CD14-positive monocyte (primary cell): ENCODE data around the gene MTUS2. TPM values are rescaled to one million over a fixed set of nuclear protein-coding genes. Genes with fewer than 3 reads are reported as not detected.

Source experiments
- DNase-seq, 3 donors: peaks; one replicate each; pipeline ENCODE4 v3.0.0-alpha.2; 2011 to 2022
- H2AFZ ChIP-seq: 2 replicates; pipeline ENCODE4 v1.6.0; 2012; ENCODE audit warnings: mild to moderate bottlenecking, low read depth, low read length, inconsistent platforms; ENCODE audit not compliant: insufficient read depth, poor library complexity, severe bottlenecking
- H3K27ac ChIP-seq, 2 donors: 1 replicate in 1 of 2; 2 replicates in 1 of 2; pipeline ENCODE4 v1.5.1; 2012 to 2013; ENCODE audit warnings: low read length in 2 of 2, control low read depth in 1 of 2, inconsistent platforms in 1 of 2, low read depth in 1 of 2, mild to moderate bottlenecking in 1 of 2
- H3K27me3 ChIP-seq, 2 donors: one replicate each; pipeline versions ENCODE4 v1.6.0 to v1.6.1; 2011 to 2013; ENCODE audit warnings: low read length in 2 of 2; ENCODE audit not compliant: control insufficient read depth in 2 of 2, insufficient read depth in 2 of 2
- H3K36me3 ChIP-seq, 2 donors: replicated peaks in 1 of 2; 1 replicate in 1 of 2; 2 replicates in 1 of 2; pipeline versions ENCODE4 v1.5.1 to v1.6.1; 2012 to 2013; ENCODE audit warnings: low read length in 2 of 2, control low read depth in 1 of 2, inconsistent platforms in 1 of 2, mild to moderate bottlenecking in 1 of 2; ENCODE audit not compliant: insufficient read depth in 2 of 2, control insufficient read depth in 1 of 2
- H3K4me1 ChIP-seq, 2 donors: 1 replicate in 1 of 2; 2 replicates in 1 of 2; pipeline versions ENCODE4 v1.5.1 to v1.6.1; 2012 to 2013; ENCODE audit warnings: low read length in 2 of 2, control low read depth in 1 of 2, inconsistent platforms in 1 of 2, mild to moderate bottlenecking in 1 of 2, moderate library complexity in 1 of 2; ENCODE audit not compliant: insufficient read depth in 2 of 2, control insufficient read depth in 1 of 2
- H3K4me2 ChIP-seq: replicated peaks from 2 replicates; pipeline ENCODE3; 2012; ENCODE audit warnings: low read length, moderate library complexity, mild to moderate bottlenecking; ENCODE audit not compliant: poor library complexity, severe bottlenecking; ENCODE audit errors: extremely low read depth
- H3K4me3 ChIP-seq, 3 experiments: fragments of 200-600 bp in 1 of 3; sonication (generic) in 1 of 3; replicated peaks in 1 of 3; 1 replicate in 2 of 3; 2 replicates in 1 of 3; pipeline ENCODE4 v1.5.1; 2011 to 2013; ENCODE audit warnings: low read length in 3 of 3, mild to moderate bottlenecking in 3 of 3, control low read depth in 2 of 3, low read depth in 2 of 3, inconsistent platforms in 1 of 3, moderate library complexity in 1 of 3
- H3K79me2 ChIP-seq: 2 replicates; pipeline ENCODE4 v1.6.0; 2012; ENCODE audit warnings: mild to moderate bottlenecking, control low read depth, inconsistent platforms, low read length, moderate library complexity; ENCODE audit not compliant: insufficient read depth
- H3K9ac ChIP-seq: 2 replicates; pipeline ENCODE4 v1.6.0; 2017; ENCODE audit warnings: low read length, mild to moderate bottlenecking; ENCODE audit not compliant: insufficient read depth, poor library complexity, severe bottlenecking
- H3K9me3 ChIP-seq, 2 donors: replicated peaks in 1 of 2; 1 replicate in 1 of 2; 2 replicates in 1 of 2; pipeline versions ENCODE4 v1.5.1 to v1.6.1; 2012 to 2013; ENCODE audit warnings: low read length in 2 of 2, control low read depth in 1 of 2; ENCODE audit not compliant: control insufficient read depth in 1 of 2, insufficient read depth in 1 of 2
- H4K20me1 ChIP-seq: 2 replicates; pipeline ENCODE4 v1.6.0; 2012; ENCODE audit warnings: mild to moderate bottlenecking, low read length, control low read depth, moderate library complexity; ENCODE audit not compliant: insufficient read depth
- H3K27ac Mint-ChIP-seq, 7 donors: one replicate each; pipeline ENCODE4 v1.8.0; 2020; ENCODE audit warnings: mild to moderate bottlenecking in 7 of 7, mixed read lengths in 7 of 7, moderate library complexity in 6 of 7, inconsistent platforms in 2 of 7
- H3K27me3 Mint-ChIP-seq, 3 donors: one replicate each; pipeline ENCODE4 v1.8.0; 2021 to 2022; ENCODE audit warnings: low read depth in 3 of 3, mild to moderate bottlenecking in 3 of 3, mixed read lengths in 3 of 3, moderate library complexity in 3 of 3, inconsistent platforms in 1 of 3
- H3K36me3 Mint-ChIP-seq, 2 donors: one replicate each; pipeline ENCODE4 v1.8.0; 2020; ENCODE audit warnings: mixed read lengths in 2 of 2, inconsistent platforms in 1 of 2, mild to moderate bottlenecking in 1 of 2
- H3K4me1 Mint-ChIP-seq: one replicate; pipeline ENCODE4 v1.8.0; 2020; ENCODE audit warnings: mild to moderate bottlenecking, mixed read lengths
- H3K4me3 Mint-ChIP-seq, 2 donors: one replicate each; pipeline ENCODE4 v1.8.0; 2020; ENCODE audit warnings: mild to moderate bottlenecking in 2 of 2, mixed read lengths in 2 of 2, moderate library complexity in 1 of 2
- H3K9me3 Mint-ChIP-seq, 7 donors: one replicate each; pipeline ENCODE4 v1.8.0; 2020 to 2022; ENCODE audit warnings: mixed read lengths in 7 of 7, mild to moderate bottlenecking in 6 of 7, moderate library complexity in 6 of 7, inconsistent platforms in 2 of 7
- CTCF ChIP-seq: fragments of 200-600 bp; IDR thresholded peaks from one replicate; pipeline ENCODE4 v1.8.0; 2022; ENCODE audit warnings: antibody characterized with exemption, mild to moderate bottlenecking
- WGBS: methylation state at CpG from one replicate; pipeline ENCODE4 v1.1.5; 2013; ENCODE audit warnings: missing lambda C conversion rate; ENCODE audit not compliant: insufficient coverage; 5-methylcytosine and 5-hydroxymethylcytosine counted together
- intact Hi-C, 2 donors: fragments of 100-400 bp; cut with micrococcal nuclease; formaldehyde crosslinking; loops; one replicate each; pipeline versions ENCODE4 v1.15.0 to v1.15.1; 2023
- polyA plus RNA-seq, 3 donors: library from polyadenylated mRNA; depleted of rRNA in 1 of 3; unstranded in 2 of 3; stranded (reverse) in 1 of 3; fragments of 300-500 nt in 2 of 3; fragments of >200 nt in 1 of 3; fragmentation: Illumina TruSeq in 2 of 3; gene quantifications; 1 replicate in 2 of 3; 2 replicates in 1 of 3; pipeline ENCODE4 v1.2.3, GENCODE V29; 2012 to 2021

MTUS2 gene
- polyA plus RNA-seq, 3 donors: 0.04 TPM; not detected in 2

GRCh38 chr13:29383476-29383875 is 563.3 kb downstream of the MTUS2 start:
- H3K36me3 ChIP-seq: no peaks in the 10 kb centered on the region
- H4K20me1 ChIP-seq: no peaks in the 10 kb centered on the region
- no peak overlapping the region for H3K9ac ChIP-seq
- H3K27ac ChIP-seq: no peak overlapping the region
- H3K4me1 Mint-ChIP-seq: no peaks in the 10 kb centered on the region
- DNase-seq: no peak
- no peak overlapping the region for H3K27ac Mint-ChIP-seq
- WGBS: 72% methylated on average over 4 of the region's 5 CpGs
- no peaks in the 10 kb centered on the region for H3K4me1 ChIP-seq
- no peaks in the 10 kb centered on the region for H3K79me2 ChIP-seq
- H3K9me3 Mint-ChIP-seq: peaks cover 3 to 16% (median 9%) of the 10 kb centered on the region in 7 donors
- H3K36me3 Mint-ChIP-seq: no peaks in the 10 kb centered on the region
- H3K4me3 Mint-ChIP-seq: no peak overlapping the region
- H3K4me3 ChIP-seq: no peak overlapping the region
- H3K9me3 ChIP-seq: peaks cover 9 to 12% of the 10 kb centered on the region in 2 donors
- peaks cover 0 to 4% (median 2%) of the 10 kb centered on the region in 3 donors for H3K27me3 Mint-ChIP-seq
- intact Hi-C loops: no loop called here
- TF ChIP-seq CTCF: no peak
- H3K4me2 ChIP-seq: no peak overlapping the region
- no peaks in the 10 kb centered on the region for H3K27me3 ChIP-seq
- no peak overlapping the region for H2AFZ ChIP-seq

- no peaks in the 10 kb centered on the region for H3K36me3 ChIP-seq
- Mint-ChIP-seq H3K4me3 (no peak overlapping the region), H3K4me1 (no peaks in the 10 kb centered on the region), H3K27me3 (peaks cover 0 to 4% (median 0%) of the 10 kb centered on the region in 3 donors), H3K9me3 (peaks cover 0 to 7% (median 2%) of the 10 kb centered on the region in 7 donors), H3K27ac (no peak overlapping the region), H3K36me3 (no peaks in the 10 kb centered on the region)
- no peak overlapping the region for H3K27ac ChIP-seq
- H2AFZ ChIP-seq: no peak overlapping the region
- no peaks in the 10 kb centered on the region for H4K20me1 ChIP-seq
- no peaks in the 10 kb centered on the region for H3K27me3 ChIP-seq
- intact Hi-C loops: no loop called here
- no peaks in the 10 kb centered on the region for H3K79me2 ChIP-seq
- no peak for TF ChIP-seq CTCF
- H3K9me3 ChIP-seq: peaks cover 0 to 2% of the 10 kb centered on the region in 2 donors
- H3K4me2 ChIP-seq: no peak overlapping the region
- no peak overlapping the region for H3K9ac ChIP-seq
- H3K4me3 ChIP-seq: no peak overlapping the region
- H3K4me1 ChIP-seq: no peaks in the 10 kb centered on the region
- WGBS: 48% methylated on average over 3 of the region's 3 CpGs
- DNase-seq: no peak
Observed at GRCh38 chr13:29384466-29384865, 564.3 kb downstream of the MTUS2 start.
